NCI-H510A treated with DMSO at 0.1 percent for 48 hours (cell line): Measurements from ENCODE around the gene BCAS3.
"Not testable (repeated sequence)": the region's sequence is repeated elsewhere in the genome, so short reads cannot be mapped to it uniquely, and the experiment has no call there.

Source experiments
- DNase-seq: peaks from one replicate; lab custom pipeline; 2025; lab: John Stamatoyannopoulos, UW

The BCAS3 gene

GRCh38 chr17:61422116-61422799 lies 744.6 kb downstream of the BCAS3 start:
- no peak for DNase-seq

- DNase-seq: no peak
Measured at GRCh38 chr17:61422869-61423268, 745.2 kb downstream of the BCAS3 start.

- DNase-seq: no peak
Measured at GRCh38 chr17:61423967-61424649, 746.5 kb downstream of the BCAS3 start.

DNA sequence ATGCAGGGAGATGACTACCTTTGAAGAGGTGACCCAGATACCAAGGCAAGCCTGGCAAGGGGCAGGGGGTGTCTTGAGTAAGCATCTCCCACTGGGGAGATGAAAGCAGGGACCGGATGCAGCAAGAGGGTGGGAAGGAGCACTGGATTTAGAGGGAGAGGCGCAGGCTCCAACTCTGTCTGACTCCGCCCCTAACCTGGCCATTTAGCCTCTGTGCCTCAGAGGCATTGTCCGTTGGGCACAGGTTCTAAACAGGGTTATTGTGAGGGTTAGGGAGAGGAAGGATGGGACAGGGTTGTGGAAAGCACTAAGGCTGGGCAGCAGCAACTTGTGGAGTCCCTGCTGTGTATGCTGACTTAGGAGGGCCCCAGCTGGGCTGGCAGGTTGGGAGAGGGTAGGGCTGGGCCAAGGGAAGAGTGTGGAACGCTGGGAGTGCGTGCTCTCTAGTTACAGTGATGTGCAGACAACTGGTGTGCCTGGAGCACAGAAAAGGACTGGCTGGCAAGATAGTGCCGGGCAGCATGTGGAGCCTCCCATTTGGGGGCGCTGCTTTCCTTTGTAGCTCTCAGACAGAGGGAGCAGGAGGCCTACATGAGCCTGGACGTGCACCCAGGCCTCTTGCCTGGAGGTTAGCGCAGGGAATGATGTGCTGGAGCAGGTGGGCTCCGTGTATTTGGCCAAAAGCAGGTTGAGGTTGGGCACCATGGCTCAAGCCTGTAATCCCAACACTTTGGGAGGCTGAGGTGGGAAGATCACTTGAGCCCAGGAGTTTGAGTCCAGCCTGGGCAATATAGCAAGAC lies 748.2 kb downstream of the BCAS3 start:
- DNase-seq: no peak

GRCh38 chr17:61426482-61427304 lies 749.0 kb downstream of the BCAS3 start:
- DNase-seq: no peak

DNA sequence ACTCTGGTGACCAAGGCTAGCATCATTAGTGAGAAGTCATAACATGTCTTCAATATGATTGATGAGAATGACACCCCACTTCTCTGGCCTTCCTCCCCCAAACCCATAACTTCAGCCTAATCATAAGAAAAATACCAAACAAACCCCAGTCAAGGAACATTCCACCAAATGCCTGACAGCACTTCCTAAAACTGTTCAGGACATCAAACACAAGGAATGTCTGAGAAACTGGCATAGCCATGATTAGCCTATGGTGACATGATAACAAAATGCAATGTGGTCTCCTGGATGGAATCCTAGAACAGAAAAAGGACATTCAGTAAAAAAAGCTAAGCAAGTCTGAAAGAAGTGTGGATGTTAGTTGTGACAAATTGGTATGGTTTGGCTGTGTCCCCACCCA lies 749.9 kb downstream of the BCAS3 start:
- no peak for DNase-seq

GRCh38 chr17:61429274-61429673 lies 751.6 kb downstream of the BCAS3 start:
- DNase-seq: no peak

GRCh38 chr17:61429831-61430230 lies 752.2 kb downstream of the BCAS3 start:
- DNase-seq: not testable (repeated sequence)

DNA sequence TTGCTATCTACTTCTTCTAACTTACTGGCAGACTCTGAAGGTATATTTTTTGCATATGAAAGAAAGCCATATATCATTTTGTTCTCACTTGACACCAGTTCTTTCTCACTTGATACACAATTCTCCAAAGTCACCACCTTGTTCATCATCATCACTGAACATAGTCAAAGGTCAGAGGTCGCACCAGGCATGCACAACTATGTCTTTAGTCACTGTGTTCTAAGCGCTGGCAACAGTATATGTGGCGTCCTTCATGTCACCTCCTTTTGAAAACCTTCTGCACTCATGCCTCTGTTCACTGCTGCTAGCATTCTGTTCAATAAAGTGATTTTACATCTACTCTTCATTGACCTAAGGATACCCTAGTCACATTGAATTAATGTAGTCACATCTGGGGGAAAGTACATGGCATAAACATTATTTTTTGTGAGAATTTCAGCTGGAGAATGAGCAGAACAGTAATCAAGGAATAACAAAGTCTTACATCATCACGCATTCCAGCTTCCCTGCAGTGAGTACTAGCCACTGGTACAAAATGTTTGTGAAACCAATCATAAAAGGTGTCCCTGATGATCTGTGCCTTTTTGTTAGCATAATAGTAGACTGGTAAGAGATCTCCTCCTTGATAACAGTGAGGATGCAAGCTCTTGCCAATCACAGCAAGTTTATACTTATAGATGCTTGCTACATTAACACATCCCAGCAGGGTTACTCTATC lies 754.1 kb downstream of the BCAS3 start:
- no peak for DNase-seq

GRCh38 chr17:61436273-61436672 lies 758.6 kb downstream of the BCAS3 start:
- no peak for DNase-seq

DNA sequence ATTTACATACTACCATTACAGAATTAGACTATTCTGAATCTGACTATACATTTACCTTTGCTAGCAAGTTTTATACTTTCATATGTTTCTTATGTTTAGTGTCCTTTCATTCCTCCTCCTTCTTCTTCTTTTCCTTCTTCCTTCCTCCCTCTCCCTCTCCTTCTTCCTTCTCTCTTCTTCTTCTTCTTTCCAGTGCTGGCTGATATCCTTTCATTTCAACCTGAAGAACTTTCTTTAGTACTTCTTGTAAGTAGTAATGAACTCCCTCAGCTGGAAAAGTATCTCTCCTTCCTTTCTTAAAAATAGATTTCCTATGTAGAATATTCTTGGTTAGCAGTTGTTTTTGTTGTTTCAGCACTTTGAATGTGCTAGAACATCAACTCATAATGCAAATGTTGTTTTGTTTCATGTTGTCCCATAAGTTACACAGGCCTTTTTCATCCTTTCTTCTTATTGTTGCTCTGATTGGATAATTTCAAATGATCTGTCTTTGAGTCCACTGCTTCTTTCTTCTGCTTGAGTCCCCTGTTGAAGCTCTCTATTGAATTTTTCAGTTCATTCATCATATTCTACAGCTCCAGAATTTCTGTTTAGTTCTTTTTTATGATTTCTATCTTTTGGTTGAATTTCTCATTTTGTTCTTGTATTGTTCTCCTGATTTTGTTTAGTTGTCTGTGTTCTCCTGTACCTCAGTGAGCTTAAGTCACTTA lies 759.5 kb downstream of the BCAS3 start:
- no peak for DNase-seq

GRCh38 chr17:61440697-61441096 lies 763.0 kb downstream of the BCAS3 start:
- DNase-seq: no peak

DNA sequence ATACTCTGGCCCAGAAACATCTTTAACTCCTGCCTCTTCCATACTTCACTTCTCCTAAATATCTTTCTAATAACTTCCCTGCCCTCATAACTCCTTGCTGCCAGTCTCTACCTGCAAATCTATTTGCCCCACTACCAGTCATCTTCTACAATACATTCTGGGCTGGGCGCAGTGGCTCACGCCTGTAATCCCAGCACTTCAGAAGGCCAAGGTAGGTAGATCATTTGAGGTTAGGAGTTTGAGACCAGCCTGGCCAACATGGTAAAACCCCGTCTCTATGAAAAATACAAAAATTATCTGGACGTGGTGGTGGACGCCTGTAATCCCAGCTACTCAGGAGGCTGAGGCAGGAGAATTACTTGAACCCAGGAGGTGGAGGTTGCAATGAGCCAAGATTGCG lies 763.9 kb downstream of the BCAS3 start:
- not testable (repeated sequence) for DNase-seq

- no peak for DNase-seq
Measured at GRCh38 chr17:61442136-61442775, 764.6 kb downstream of the BCAS3 start.
